Measurements from ENCODE around the gene OR2T8. TPM values are rescaled to one million over a fixed set of nuclear protein-coding genes. Genes with fewer than 3 reads are reported as not detected.

OR2T8 gene
- total RNA-seq, 2 donors from 2014 or later = not detected

GRCh38 chr1:247961791-247962190 is 41.7 kb downstream of the OR2T8 start:
- Histone ChIP-seq H3K36me3 (ENCODE audit: control insufficient read depth, insufficient read depth, low read length) (no peaks in the 10 kb centered on the region), H3K4me3 (ENCODE audit: low read length) (no peak overlapping the region), H3K9me3 (ENCODE audit: control insufficient read depth, low read length) (peaks cover 48% of the 10 kb centered on the region), H3K27ac (ENCODE audit: low read depth, low read length) (no peak overlapping the region), H3K4me1 (ENCODE audit: control insufficient read depth, insufficient read depth, low read length) (no peaks in the 10 kb centered on the region), H3K27me3 (ENCODE audit: control insufficient read depth, insufficient read depth, low read length, poor library complexity, severe bottlenecking) (no peaks in the 10 kb centered on the region), H3K9ac (ENCODE audit: extremely low read depth, low read length, poor library complexity, severe bottlenecking) (no peak overlapping the region)
- DNase-seq = no peak
- 21 to 31% methylated on average over 2 to 3 of the region's 3 CpGs for WGBS, 2 experiments (ENCODE audit: insufficient coverage in 1 of 2, insufficient read length in 1 of 2)
- Mint-ChIP-seq H3K36me3 (ENCODE audit: low read depth) (no peaks in the 10 kb centered on the region), H3K4me1 (no peaks in the 10 kb centered on the region), H3K4me3 (no peak overlapping the region), H3K27me3 (ENCODE audit: insufficient read depth) (no peaks in the 10 kb centered on the region), H3K27ac (no peak overlapping the region), H3K9me3 (peaks cover 69% of the 10 kb centered on the region)
- TF ChIP-seq CTCF (conservative IDR thresholded peaks at IDR 0.05) = no peak

- 68 to 86% methylated on average over 1 to 4 of the region's 4 CpGs for WGBS, 2 experiments (ENCODE audit: insufficient coverage in 1 of 2, insufficient read length in 1 of 2)
- TF ChIP-seq CTCF (conservative IDR thresholded peaks at IDR 0.05) = no peak
- Histone ChIP-seq H3K4me1 (ENCODE audit: control insufficient read depth, insufficient read depth, low read length) (no peaks in the 10 kb centered on the region), H3K9ac (ENCODE audit: extremely low read depth, low read length, poor library complexity, severe bottlenecking) (no peak overlapping the region), H3K27ac (ENCODE audit: low read depth, low read length) (no peak overlapping the region), H3K4me3 (ENCODE audit: low read length) (no peak overlapping the region), H3K36me3 (ENCODE audit: control insufficient read depth, insufficient read depth, low read length) (no peaks in the 10 kb centered on the region), H3K27me3 (ENCODE audit: control insufficient read depth, insufficient read depth, low read length, poor library complexity, severe bottlenecking) (no peaks in the 10 kb centered on the region), H3K9me3 (ENCODE audit: control insufficient read depth, low read length) (peaks cover 52% of the 10 kb centered on the region)
- H3K27me3 Mint-ChIP-seq (ENCODE audit: insufficient read depth) = no peaks in the 10 kb centered on the region
- H3K9me3 Mint-ChIP-seq = peaks cover 69% of the 10 kb centered on the region
- DNase-seq = no peak
- H3K27ac Mint-ChIP-seq = no peak overlapping the region
- no peaks in the 10 kb centered on the region for H3K36me3 Mint-ChIP-seq (ENCODE audit: low read depth)
- H3K4me3 Mint-ChIP-seq = no peak overlapping the region
- H3K4me1 Mint-ChIP-seq = no peaks in the 10 kb centered on the region
Measured at GRCh38 chr1:247962911-247963588, 43.0 kb downstream of the OR2T8 start.

- 80 to 83% methylated on average over 1 of the region's 2 CpGs for WGBS, 2 experiments (ENCODE audit: insufficient coverage in 1 of 2, insufficient read length in 1 of 2)
- H3K27ac ChIP-seq (ENCODE audit: low read depth, low read length) = no peak within 1 kb of the TSS
- no peak for DNase-seq
- no peaks in the 10 kb centered on the region for H3K27me3 Mint-ChIP-seq (ENCODE audit: insufficient read depth)
- H3K4me3 Mint-ChIP-seq = no peak within 1 kb of the TSS
- H3K9ac ChIP-seq (ENCODE audit: extremely low read depth, low read length, poor library complexity, severe bottlenecking) = no peak within 1 kb of the TSS
- H3K4me1 ChIP-seq (ENCODE audit: control insufficient read depth, insufficient read depth, low read length) = no peaks in the 10 kb centered on the region
- H3K36me3 Mint-ChIP-seq (ENCODE audit: low read depth) = no peaks in the 10 kb centered on the region
- H3K9me3 Mint-ChIP-seq = peaks cover 73% of the 10 kb centered on the region
- no peak for TF ChIP-seq CTCF (conservative IDR thresholded peaks at IDR 0.05)
- peaks cover 60% of the 10 kb centered on the region for H3K9me3 ChIP-seq (ENCODE audit: control insufficient read depth, low read length)
- H3K4me1 Mint-ChIP-seq = no peaks in the 10 kb centered on the region
- no peak within 1 kb of the TSS for H3K4me3 ChIP-seq (ENCODE audit: low read length)
- H3K27ac Mint-ChIP-seq = no peak within 1 kb of the TSS
- no peaks in the 10 kb centered on the region for H3K27me3 ChIP-seq (ENCODE audit: control insufficient read depth, insufficient read depth, low read length, poor library complexity, severe bottlenecking)
- H3K36me3 ChIP-seq (ENCODE audit: control insufficient read depth, insufficient read depth, low read length) = no peaks in the 10 kb centered on the region
Measured at GRCh38 chr1:247964933-247965332, 44.9 kb downstream of the OR2T8 start, which contains the start of gene OR2AK2. OR2AK2 (plus strand) TSS chr1:247965233; CDS start chr1:247965377, 144 bp downstream.
